ENCODE results near the gene LPAR3. TPM values are rescaled to one million over a fixed set of nuclear protein-coding genes. Genes with fewer than 3 reads are reported as not detected.
"Not testable (repeated sequence)": the region's sequence is repeated elsewhere in the genome, so short reads cannot be mapped to it uniquely, and the experiment has no call there.

Gene LPAR3, protein sequence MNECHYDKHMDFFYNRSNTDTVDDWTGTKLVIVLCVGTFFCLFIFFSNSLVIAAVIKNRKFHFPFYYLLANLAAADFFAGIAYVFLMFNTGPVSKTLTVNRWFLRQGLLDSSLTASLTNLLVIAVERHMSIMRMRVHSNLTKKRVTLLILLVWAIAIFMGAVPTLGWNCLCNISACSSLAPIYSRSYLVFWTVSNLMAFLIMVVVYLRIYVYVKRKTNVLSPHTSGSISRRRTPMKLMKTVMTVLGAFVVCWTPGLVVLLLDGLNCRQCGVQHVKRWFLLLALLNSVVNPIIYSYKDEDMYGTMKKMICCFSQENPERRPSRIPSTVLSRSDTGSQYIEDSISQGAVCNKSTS
- under 0.01 TPM in 1 of 2 replicates, not detected in the other for total RNA-seq

DNA sequence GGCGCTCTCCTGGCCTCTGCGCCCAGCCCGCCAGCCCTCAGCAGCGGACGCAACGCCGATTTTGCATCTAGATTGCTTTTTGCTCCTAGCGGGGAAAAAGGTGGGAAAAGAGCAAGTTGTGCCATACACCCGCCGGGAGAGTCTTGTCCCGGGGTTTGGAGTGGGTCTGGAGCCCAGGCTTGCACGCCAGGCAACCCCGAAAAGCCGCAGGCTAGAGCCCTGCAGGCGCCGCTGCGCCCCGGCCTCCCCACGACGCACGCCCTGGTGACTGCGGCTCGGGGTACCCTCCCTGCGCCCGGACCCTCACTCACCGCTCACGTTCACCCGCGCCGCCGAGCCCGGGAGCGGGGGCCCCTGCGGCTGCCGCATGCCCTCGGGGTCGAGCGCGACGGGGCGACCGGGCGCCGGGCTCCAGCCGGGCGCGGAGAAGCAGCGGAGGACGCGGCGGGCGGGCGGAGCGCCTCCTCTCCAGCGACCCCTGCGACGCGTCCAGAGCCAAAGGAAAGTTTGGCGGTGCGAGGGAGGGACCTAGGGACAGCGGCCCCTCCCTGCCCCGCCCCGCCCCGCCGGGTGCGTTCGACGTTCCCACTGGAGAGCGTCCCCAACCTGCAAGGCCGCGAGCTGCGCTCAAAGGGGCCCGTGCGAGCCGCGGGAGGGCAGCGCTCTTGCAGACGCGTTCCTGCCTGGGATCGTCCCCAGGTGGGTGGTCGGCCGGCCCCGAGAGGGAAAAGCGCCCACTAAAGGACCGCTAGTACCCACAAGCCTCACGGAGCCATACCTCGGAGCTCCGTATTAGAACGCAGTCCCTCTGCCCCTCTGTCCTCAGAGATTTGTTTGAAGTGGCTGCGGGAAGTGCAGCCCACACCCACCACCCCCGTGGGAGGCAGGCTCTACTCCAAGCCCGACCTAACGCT is at the start of gene LPAR3:
TSS of gene LPAR3 (minus strand) at position 502 of the 914 bp plus-strand sequence. CDS start 27,086 bp downstream, outside the sequence.
- DNase-seq (ENCODE audit: low read depth in 2 of 2), result no peak

- no peak for DNase-seq (ENCODE audit: low read depth in 2 of 2)
These were observed 48.8 kb upstream of the LPAR3 start for GRCh38 chr1:84941843-84942242.

- DNase-seq (ENCODE audit: low read depth in 2 of 2), result peak in 1 of 2 donors; percentile 58
These were observed 47.5 kb upstream of the LPAR3 start for GRCh38 chr1:84940481-84940880.

GRCh38 chr1:84939761-84940160 is 46.8 kb upstream of the LPAR3 start:
- DNase-seq (ENCODE audit: low read depth in 2 of 2), result no peak

DNA sequence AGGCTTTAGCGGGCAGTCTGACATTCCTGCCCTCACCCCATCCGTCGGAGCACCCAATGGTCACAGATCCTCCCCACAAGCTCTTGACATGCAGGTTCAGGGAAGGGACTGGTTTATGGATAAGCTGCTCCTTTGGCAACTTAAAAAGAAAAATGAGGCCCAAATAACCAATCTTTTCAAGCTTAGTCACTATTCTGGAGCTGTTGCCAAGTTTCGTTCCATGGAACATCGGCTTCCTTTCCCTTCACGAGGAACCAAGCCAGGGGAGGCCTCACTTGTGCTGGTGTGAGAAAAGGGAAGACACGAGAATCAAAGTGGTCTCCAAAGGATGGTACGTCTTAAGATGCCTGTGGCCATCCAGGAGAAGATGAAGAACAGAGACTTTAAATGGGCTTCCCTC is 46.1 kb upstream of the LPAR3 start:
- peak; percentile 36 to 51 for DNase-seq (ENCODE audit: low read depth in 2 of 2)

- DNase-seq (ENCODE audit: low read depth in 2 of 2), result peak; percentile 76 to 77
These were observed 43.3 kb upstream of the LPAR3 start for GRCh38 chr1:84936116-84936810.

GRCh38 chr1:84933011-84933611 is 40.1 kb upstream of the LPAR3 start:
- DNase-seq (ENCODE audit: low read depth in 2 of 2), result no peak

- no peak for DNase-seq (ENCODE audit: low read depth in 2 of 2)
These were observed 37.8 kb upstream of the LPAR3 start for GRCh38 chr1:84930831-84931230.

GRCh38 chr1:84930329-84930728 is 37.3 kb upstream of the LPAR3 start:
- DNase-seq (ENCODE audit: low read depth in 2 of 2), result no peak

GRCh38 chr1:84929581-84929980 is 36.6 kb upstream of the LPAR3 start:
- no peak for DNase-seq (ENCODE audit: low read depth in 2 of 2)

- no peak for DNase-seq (ENCODE audit: low read depth in 2 of 2)
These were observed 36.0 kb upstream of the LPAR3 start for GRCh38 chr1:84928979-84929378.

DNA sequence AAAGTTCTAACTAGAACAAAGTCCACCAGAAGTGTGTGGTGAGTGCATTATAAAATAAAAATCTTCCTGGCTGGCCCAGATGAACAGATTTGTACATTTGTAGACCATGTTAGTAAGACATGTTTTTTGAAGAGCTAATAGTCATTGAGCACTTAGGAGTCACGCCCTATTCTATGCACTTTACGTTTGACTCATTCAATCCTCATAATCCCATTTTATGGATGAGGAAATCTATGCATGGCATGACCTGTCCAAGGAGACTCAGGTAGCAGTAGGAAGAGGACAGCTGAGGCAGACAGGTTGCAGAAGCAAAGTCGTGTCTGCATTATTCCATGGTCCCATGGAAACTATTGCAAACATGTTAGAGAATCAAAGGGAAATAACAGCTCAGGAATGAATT is 30.3 kb upstream of the LPAR3 start:
- no peak for DNase-seq (ENCODE audit: low read depth in 2 of 2)

DNA sequence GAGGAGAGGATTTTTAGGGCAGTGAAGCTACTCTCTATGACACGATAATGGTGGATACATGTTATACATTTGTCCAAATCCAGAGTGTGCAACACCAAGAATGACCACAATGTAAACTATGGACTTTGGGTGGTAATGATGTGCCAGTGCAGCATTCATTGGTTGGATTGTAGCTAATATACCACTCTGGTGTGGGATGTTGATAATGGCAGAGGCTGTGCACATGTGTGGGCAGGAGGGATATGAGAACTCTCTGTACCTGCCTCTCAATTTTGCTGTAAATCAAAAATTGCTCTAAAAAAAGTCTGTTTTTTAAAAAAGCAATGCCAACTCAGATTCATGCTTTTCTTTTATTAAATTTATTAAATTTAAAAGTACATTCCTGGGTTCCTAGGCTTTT is 27.2 kb upstream of the LPAR3 start:
- DNase-seq (ENCODE audit: low read depth in 2 of 2), result no peak

GRCh38 chr1:84919461-84919970 is 26.5 kb upstream of the LPAR3 start:
- DNase-seq (ENCODE audit: low read depth in 2 of 2), result no peak

DNA sequence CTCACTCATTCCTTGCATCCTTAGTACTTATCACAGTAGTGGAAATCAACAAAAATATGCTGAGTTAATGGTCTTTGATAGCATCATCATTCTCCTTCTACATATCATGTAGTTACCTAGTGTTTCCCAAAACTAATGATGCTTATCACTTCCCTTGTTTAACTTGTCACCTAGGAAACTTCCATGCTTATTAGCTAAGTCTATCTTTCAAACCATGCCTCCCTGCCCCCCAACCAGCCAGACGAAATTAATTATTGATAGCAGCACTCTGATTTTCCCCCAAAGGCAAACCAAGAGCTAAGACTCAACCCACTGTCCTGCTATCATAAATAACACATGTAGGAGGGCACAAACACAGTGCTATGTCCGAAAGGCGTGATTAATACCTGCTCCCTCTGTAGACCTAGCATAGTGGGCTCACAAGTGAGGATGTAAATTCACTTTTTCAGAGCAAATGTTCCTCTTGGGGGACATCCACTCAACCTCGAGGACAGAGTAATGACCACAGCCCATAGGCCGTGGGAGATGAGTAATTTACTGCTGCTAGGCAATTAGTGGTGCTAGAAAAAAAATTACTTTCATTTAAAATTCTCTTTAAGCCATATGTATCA is 25.8 kb upstream of the LPAR3 start:
- DNase-seq (ENCODE audit: low read depth in 2 of 2), result no peak

GRCh38 chr1:84916897-84917296 is 23.9 kb upstream of the LPAR3 start:
- no peak for DNase-seq (ENCODE audit: low read depth in 2 of 2)

DNA sequence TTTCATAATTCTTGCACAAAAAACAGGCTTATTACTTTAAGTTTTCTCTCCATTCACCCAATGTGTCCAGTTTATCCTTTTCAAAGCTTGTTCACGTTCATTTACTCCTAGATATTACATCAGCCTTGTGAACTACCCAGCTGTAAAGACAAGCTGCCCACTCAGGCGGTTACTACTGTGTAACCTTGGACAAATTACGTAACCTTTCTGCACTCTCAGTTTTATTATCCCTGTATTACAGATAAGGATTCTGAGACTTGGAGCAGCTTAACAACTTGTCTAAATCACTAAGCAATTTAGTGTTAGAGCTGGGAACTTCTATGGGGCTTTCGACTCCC is 20.5 kb upstream of the LPAR3 start:
- DNase-seq (ENCODE audit: low read depth in 2 of 2), result no peak

GRCh38 chr1:84912726-84913554 is 19.9 kb upstream of the LPAR3 start:
- DNase-seq (ENCODE audit: low read depth in 2 of 2), result no peak

DNA sequence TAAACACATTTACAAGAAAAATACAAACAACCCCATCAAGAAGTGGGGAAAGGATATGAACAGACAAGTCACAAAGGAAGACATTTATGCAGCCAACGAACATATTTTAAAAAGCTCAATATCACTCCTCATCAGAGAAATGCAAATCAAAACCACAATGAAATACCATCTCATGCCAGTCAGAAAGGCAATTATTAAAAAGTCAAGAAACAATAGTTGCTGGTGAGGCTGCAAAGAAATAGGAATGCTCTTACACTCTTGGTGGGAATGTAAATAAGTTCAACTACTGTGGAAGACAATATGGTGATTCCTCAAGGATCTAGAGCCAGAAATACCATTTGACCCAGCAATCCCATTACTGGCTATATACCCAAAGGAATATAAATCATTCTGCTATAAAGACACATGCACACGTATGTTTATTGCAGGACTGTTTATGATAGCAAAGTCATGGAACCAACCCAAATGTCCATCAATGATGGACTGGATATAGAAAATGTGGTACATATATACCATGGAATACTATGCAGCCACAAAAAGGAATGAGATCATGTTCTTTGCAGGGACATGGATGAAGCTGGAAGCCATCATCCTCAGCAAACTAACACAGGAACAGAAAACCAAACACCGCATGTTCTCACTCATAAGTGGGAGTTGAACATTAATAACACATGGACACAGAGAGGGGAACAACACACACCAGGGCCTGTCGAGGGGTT is 15.9 kb upstream of the LPAR3 start:
- not testable (repeated sequence) for DNase-seq (ENCODE audit: low read depth in 2 of 2)
